Measurements from ENCODE around the gene CPEB4. TPM values are rescaled to one million over a fixed set of nuclear protein-coding genes. Genes with fewer than 3 reads are reported as not detected.

CPEB4 gene
- total RNA-seq, 1 experiment from 2014 or later = 15.4 TPM

DNA sequence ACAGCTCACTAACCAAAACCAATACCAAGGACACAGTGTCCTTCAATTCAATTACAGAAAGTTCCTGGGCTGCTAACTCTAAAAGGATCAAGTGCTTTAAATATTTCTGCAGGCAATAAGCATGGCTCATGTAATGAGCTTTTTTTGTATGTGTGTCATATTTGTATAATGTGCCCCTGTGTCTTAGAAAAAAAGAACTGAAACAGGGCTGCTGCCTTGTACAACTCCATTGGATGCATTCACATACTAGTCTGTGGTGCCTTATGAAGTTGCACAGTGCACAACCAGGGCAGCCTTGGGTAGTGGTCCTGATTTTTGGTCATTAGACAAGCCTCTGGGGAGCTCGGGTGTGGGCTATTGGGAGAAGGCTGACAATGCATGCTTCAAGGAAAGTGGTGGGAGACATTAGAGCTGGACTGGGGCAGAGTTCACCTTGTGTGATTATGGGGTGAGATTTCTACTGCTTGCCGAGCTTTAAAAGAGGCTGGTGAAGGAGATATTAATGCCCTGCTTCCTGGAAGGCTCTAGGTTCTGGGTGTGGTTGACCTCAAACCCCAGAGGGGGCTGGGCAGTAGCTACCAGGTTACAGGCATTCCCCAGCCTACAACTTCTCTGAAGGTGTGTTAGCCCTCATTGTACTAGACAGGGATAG, 3.6 kb upstream of the CPEB4 start:
- TF ChIP-seq, protein P1, sequence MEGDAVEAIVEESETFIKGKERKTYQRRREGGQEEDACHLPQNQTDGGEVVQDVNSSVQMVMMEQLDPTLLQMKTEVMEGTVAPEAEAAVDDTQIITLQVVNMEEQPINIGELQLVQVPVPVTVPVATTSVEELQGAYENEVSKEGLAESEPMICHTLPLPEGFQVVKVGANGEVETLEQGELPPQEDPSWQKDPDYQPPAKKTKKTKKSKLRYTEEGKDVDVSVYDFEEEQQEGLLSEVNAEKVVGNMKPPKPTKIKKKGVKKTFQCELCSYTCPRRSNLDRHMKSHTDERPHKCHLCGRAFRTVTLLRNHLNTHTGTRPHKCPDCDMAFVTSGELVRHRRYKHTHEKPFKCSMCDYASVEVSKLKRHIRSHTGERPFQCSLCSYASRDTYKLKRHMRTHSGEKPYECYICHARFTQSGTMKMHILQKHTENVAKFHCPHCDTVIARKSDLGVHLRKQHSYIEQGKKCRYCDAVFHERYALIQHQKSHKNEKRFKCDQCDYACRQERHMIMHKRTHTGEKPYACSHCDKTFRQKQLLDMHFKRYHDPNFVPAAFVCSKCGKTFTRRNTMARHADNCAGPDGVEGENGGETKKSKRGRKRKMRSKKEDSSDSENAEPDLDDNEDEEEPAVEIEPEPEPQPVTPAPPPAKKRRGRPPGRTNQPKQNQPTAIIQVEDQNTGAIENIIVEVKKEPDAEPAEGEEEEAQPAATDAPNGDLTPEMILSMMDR (conservative IDR thresholded peaks at IDR 0.05) = no peak
- no peak for TF ChIP-seq EZH2 (IDR thresholded peaks at IDR 0.05; ENCODE audit: low read depth)
- Histone ChIP-seq H3K9me2 (ENCODE audit: insufficient read depth) (no peaks in the 10 kb centered on the region), H3K9me3 (ENCODE audit: insufficient read depth, low read depth) (peaks cover 6% of the 10 kb centered on the region; the same call in 1 of the 2 replicates), H4K20me1 (ENCODE audit: insufficient read depth) (no peaks in the 10 kb centered on the region), H3K4me2 (peak overlapping the region; percentile 26), H3K4me3 (no peak overlapping the region), H3K36me3 (ENCODE audit: low read depth) (no peaks in the 10 kb centered on the region), H2AFZ (no peak overlapping the region), H3F3A (ENCODE audit: insufficient read depth, low read depth) (peaks cover 34% of the 10 kb centered on the region; the same call in 1 of the 2 replicates), H3K27me3 (ENCODE audit: insufficient read depth, low read depth) (no peaks in the 10 kb centered on the region), H3K4me1 (replicated peaks; ENCODE audit: insufficient read depth) (peaks cover 60% of the 10 kb centered on the region), H3K79me2 (ENCODE audit: low read depth) (peaks cover 9% of the 10 kb centered on the region; the same call in 1 of the 2 replicates), H3K27ac (0 out of 2 replicates have a peak overlapping the region, but pooled peaks have one; percentile 6)
- intact Hi-C loops (cut with micrococcal nuclease; ENCODE audit: unreplicated experiment) = loop anchor here (1.0 to 5.0 kb wide), 7 partner anchors 16 to 1312 kb away; partner anchors contain the start of gene STC2
- CTCF ChIA-PET = interaction anchor here (0.6 to 0.7 kb wide), 5 partner anchors 13 to 134 kb away, joined by 4 to 12 read pairs (median 6); no protein-coding TSS in a partner anchor
- peak; percentile 49 to 65 for DNase-seq
- BruUV-seq (replicated peaks) = no TSS peak
- POLR2A ChIA-PET (ENCODE audit: unreplicated experiment) = interaction anchor here (0.7 to 1.1 kb wide), 2 partner anchors 33 to 79 kb away, joined by 3 to 13 read pairs; no protein-coding TSS in a partner anchor

DNA sequence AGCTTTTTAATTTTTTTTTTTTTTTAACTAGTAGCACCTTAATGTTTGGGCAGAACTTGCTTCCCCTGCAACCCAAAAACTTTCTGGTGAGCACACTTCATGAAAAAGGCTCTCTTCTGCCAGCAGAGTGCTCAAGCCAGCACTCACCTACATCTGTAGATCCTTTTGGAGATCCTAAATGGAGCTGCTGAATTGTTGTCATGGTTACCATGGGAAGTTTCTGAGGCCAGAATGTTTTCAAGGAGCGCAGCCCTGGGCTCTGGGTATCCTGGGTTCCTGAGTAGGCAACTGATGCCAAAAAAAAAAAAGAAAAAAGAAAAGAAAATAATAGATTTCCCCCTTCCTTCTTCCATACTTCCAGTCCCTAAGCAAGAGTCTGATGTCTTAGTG, 3.1 kb upstream of the CPEB4 start:
- no peaks in the 10 kb centered on the region for H3K27me3 ChIP-seq (ENCODE audit: insufficient read depth, low read depth)
- no peaks in the 10 kb centered on the region for H3K9me2 ChIP-seq (ENCODE audit: insufficient read depth)
- POLR2A ChIA-PET (ENCODE audit: unreplicated experiment) = interaction anchor here (0.6 to 1.1 kb wide), 3 partner anchors 33 to 121 kb away, joined by 3 to 13 read pairs (median 3); no protein-coding TSS in a partner anchor
- intact Hi-C loops (cut with micrococcal nuclease; ENCODE audit: unreplicated experiment) = loop anchor here (1.0 to 5.0 kb wide), 7 partner anchors 17 to 1313 kb away; partner anchors contain the start of gene STC2
- TF ChIP-seq EZH2 (IDR thresholded peaks at IDR 0.05; ENCODE audit: low read depth) = no peak
- TF ChIP-seq, protein P1 (conservative IDR thresholded peaks at IDR 0.05) = no peak
- BruUV-seq (replicated peaks) = no TSS peak
- H2AFZ ChIP-seq = no peak overlapping the region
- H3K4me3 ChIP-seq = no peak overlapping the region
- CTCF ChIA-PET = interaction anchor here (0.6 to 1.6 kb wide), 8 partner anchors 14 to 1296 kb away, joined by 4 to 9 read pairs (median 5); no protein-coding TSS in a partner anchor
- H3K79me2 ChIP-seq (ENCODE audit: low read depth) = peaks cover 14% of the 10 kb centered on the region; the same call in 1 of the 2 replicates
- H3K9me3 ChIP-seq (ENCODE audit: insufficient read depth, low read depth) = peaks cover 6% of the 10 kb centered on the region; the same call in 1 of the 2 replicates
- H3K36me3 ChIP-seq (ENCODE audit: low read depth) = no peaks in the 10 kb centered on the region
- no peak overlapping the region; the same call in 1 of the 2 replicates for H3K27ac ChIP-seq
- H3K4me1 ChIP-seq (replicated peaks; ENCODE audit: insufficient read depth) = peaks cover 59% of the 10 kb centered on the region
- no peaks in the 10 kb centered on the region for H4K20me1 ChIP-seq (ENCODE audit: insufficient read depth)
- peaks cover 30% of the 10 kb centered on the region; the same call in 1 of the 2 replicates for H3F3A ChIP-seq (ENCODE audit: insufficient read depth, low read depth)
- peak overlapping the region; percentile 26; the same call in 1 of the 2 replicates for H3K4me2 ChIP-seq
- no peak for DNase-seq

DNA sequence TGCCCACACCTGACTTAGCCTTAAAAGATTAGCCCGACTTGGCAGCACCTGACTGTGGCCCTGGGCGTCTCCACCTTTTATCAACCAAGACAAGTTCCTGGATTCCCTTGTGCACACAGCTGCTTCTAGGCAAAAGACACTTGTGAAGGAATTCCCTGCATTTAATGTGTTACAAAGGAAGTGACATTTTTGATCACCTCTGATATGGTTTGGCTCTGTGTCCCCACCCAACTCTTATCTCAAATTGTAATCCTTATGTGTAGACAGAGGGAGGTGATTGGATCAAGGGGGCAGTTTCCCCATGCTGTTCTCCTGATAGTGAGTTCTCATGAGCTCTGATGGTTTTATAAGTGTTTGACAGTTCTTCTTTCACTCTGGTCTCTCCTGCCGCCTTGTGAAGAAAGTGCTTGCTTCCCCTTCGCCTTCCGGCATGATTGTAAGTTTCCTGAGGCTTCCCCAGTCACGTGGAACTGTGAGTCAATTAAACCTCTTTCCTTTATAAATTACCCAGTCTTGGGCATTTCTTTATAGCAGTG, 2.6 kb upstream of the CPEB4 start:
- Histone ChIP-seq H3K27ac (no peak overlapping the region; the same call in 1 of the 2 replicates), H3K79me2 (ENCODE audit: low read depth) (peaks cover 18% of the 10 kb centered on the region; the same call in 1 of the 2 replicates), H4K20me1 (ENCODE audit: insufficient read depth) (no peaks in the 10 kb centered on the region), H3K9me2 (ENCODE audit: insufficient read depth) (no peaks in the 10 kb centered on the region), H3F3A (ENCODE audit: insufficient read depth, low read depth) (peaks cover 28% of the 10 kb centered on the region; the same call in 1 of the 2 replicates), H3K9me3 (ENCODE audit: insufficient read depth, low read depth) (peaks cover 6% of the 10 kb centered on the region; the same call in 1 of the 2 replicates), H3K4me3 (no peak overlapping the region), H3K4me2 (peak overlapping the region; percentile 9; the same call in 1 of the 2 replicates), H3K36me3 (ENCODE audit: low read depth) (no peaks in the 10 kb centered on the region), H2AFZ (no peak overlapping the region), H3K27me3 (ENCODE audit: insufficient read depth, low read depth) (no peaks in the 10 kb centered on the region), H3K4me1 (replicated peaks; ENCODE audit: insufficient read depth) (peaks cover 59% of the 10 kb centered on the region)
- ChIA-PET POLR2A (ENCODE audit: unreplicated experiment) (interaction anchor here (0.6 to 1.1 kb wide), 4 partner anchors 78 to 121 kb away, joined by 3 to 13 read pairs (median 6); no protein-coding TSS in a partner anchor), CTCF (interaction anchor here (0.6 to 1.6 kb wide), 5 partner anchors 31 to 1297 kb away, joined by 4 to 9 read pairs (median 5); no protein-coding TSS in a partner anchor)
- BruUV-seq (replicated peaks) = no TSS peak
- intact Hi-C loops (cut with micrococcal nuclease; ENCODE audit: unreplicated experiment) = loop anchor here (1.0 to 5.0 kb wide), 7 partner anchors 17 to 1313 kb away; partner anchors contain the start of gene STC2
- TF ChIP-seq, protein P1 (conservative IDR thresholded peaks at IDR 0.05) = no peak
- no peak for TF ChIP-seq EZH2 (IDR thresholded peaks at IDR 0.05; ENCODE audit: low read depth)
- peak; percentile 58 to 74 for DNase-seq

Data from PC-9 (cell line).